ENCODE results near the gene PKN3.

- no peak for TF ChIP-seq CTCF (IDR thresholded peaks at IDR 0.05)
- TF ChIP-seq ZFX (IDR thresholded peaks at IDR 0.05; ENCODE audit: borderline replicate concordance): no peak
Observed at GRCh38 chr9:128684065-128684324, 18.3 kb upstream of the PKN3 start.
